Subcutaneous adipose tissue (tissue), 4 donors: ENCODE results near the gene NTM. TPM values are rescaled to one million over a fixed set of nuclear protein-coding genes. Genes with fewer than 3 reads are reported as not detected.

Experiments used
- total RNA-seq, 4 donors: library from RNA; depleted of rRNA; stranded (reverse); fragments of >200 nt; gene quantifications; one replicate each; pipeline ENCODE4 v1.1.0, GENCODE V29; 2016
- TF ChIP-seq, protein P1 (sequence below): fragments of 450-650 bp; IDR thresholded peaks from one replicate; pipeline ENCODE4 v1.5.1; 2016; ENCODE audit warnings: low read depth, mild to moderate bottlenecking, control low read depth, antibody characterized with exemption, moderate library complexity

The NTM gene
- total RNA-seq, 4 donors from 2014 or later, result 1.5 to 5.7 (median 1.7) TPM

DNA sequence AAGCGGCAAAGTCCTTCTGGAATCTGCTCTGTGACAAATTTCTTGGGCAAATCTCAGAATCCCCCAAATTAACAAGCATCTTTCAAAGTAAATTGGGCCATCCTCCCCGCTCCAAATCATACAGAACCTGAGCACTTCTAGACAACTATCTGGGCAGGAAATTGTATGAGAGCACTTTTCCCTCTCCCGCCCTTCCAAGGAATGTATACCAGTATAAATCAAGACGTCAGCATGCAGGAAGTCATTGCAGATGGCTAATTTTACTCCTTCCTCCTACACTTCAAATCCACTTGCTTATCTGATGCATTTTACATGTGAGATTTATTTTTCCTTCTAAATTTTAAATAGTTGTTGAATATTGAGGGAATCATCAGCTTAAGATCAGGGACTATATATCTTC, 52.1 kb downstream of the NTM start:
- TF ChIP-seq, protein P1, sequence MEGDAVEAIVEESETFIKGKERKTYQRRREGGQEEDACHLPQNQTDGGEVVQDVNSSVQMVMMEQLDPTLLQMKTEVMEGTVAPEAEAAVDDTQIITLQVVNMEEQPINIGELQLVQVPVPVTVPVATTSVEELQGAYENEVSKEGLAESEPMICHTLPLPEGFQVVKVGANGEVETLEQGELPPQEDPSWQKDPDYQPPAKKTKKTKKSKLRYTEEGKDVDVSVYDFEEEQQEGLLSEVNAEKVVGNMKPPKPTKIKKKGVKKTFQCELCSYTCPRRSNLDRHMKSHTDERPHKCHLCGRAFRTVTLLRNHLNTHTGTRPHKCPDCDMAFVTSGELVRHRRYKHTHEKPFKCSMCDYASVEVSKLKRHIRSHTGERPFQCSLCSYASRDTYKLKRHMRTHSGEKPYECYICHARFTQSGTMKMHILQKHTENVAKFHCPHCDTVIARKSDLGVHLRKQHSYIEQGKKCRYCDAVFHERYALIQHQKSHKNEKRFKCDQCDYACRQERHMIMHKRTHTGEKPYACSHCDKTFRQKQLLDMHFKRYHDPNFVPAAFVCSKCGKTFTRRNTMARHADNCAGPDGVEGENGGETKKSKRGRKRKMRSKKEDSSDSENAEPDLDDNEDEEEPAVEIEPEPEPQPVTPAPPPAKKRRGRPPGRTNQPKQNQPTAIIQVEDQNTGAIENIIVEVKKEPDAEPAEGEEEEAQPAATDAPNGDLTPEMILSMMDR, result no peak

DNA sequence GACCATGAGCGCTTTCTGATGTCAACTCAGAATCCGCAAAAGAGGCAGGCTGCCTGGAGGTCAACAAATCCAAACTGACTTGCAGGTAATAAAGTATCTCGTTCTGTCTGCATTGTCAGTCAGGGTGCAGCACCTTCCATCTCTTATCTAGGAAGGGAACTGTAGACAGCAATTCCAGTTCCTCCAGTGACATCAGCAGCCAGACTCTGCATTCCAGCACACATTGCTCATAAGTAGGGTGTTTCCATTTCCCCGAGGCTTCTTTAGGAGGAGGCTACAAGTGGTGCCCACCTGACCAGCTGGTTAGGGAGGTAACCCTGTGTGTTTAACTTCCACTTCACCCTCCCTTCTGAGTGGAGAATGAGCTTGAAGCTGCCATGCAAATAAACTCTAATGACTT, 53.3 kb downstream of the NTM start:
- TF ChIP-seq, protein P1, result no peak

- TF ChIP-seq, protein P1, result no peak
These were observed 54.9 kb downstream of the NTM start for GRCh38 chr11:131425285-131425684.

- TF ChIP-seq, protein P1, result no peak
These were observed 58.4 kb downstream of the NTM start for GRCh38 chr11:131428853-131429252.

- TF ChIP-seq, protein P1, result no peak
These were observed 60.2 kb downstream of the NTM start for GRCh38 chr11:131430473-131431208.

DNA sequence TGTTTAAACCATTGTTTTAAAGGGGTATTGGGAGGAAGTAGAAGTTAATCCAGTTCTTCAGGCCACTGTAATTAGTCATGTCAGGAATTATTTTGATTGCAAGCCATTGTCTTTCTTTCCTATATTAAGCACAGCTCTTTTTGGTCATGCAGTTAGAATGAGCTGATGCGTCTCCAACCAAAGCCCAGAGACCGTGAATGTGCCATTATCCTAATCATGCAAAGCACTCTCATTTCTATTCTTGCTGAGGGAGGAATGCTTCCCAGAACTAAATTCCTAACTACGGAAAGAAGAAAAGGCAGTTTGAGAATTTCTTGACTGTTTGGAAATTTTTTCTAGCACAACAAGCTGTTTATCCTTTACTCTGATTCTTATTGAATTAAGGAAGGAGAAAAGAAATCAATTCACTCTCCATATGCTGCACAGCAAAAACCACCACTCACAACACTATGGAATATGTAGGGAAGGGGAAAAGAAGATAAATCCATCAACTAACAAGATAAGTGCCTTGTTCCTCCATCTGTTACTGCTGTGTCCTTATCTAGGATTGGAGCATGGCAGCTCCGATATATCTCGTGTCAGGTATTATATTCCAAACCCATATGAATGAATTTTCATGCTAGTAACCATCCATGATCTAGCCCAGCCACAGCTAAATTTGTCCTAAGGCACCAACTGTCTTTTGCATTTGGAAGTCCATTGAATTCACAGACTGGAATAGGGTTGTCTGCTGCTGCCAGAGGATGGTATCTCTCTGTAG, 70.8 kb downstream of the NTM start:
- TF ChIP-seq, protein P1, result no peak

DNA sequence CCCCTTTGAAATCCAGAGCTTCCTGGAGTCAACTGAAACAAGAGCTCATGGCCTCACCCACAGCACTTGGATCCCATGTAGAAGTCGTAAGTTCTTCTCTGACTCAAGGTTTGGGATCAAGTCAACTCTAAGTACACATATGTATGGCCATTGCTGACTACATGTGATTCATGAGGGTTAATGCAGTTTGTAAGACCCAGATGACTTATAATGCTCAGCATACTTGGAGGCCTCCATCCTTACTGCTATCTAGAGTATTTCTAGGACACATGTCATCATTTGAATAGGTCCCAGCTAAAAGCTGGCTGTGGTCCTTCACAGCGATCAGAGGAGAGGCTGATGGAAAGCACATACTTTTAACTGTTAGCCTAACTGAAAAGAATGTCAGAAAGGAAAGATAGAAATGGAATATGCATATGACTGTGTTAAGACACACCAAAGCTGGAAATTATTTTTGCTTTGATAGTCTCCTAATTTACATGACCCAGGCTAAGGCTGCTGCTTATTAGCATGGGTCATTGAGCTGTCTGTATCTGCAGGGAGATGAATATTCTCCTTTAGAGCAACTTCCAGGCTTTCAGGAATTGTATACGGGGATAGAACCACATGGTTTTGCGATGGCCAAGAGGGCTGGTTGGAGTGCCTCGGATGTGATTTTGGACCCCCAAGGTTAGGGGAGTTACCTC, 76.3 kb downstream of the NTM start:
- TF ChIP-seq, protein P1, result no peak
